Endometrial microvascular endothelial cells (primary cell): ENCODE measurements around the gene ATAT1. TPM values are rescaled to one million over a fixed set of nuclear protein-coding genes. Genes with fewer than 3 reads are reported as not detected.

Experiments
- in situ Hi-C: cut with HindIII; loops from 2 replicates; pipeline ENCODE4 v1.10.0; 2017; ENCODE audit warnings: low sequenced_read_pairs, low pct_unique_long_range_greater_than_20kb; ENCODE audit errors: inconsistent ontology term
- total RNA-seq: library from RNA; depleted of rRNA; stranded (reverse); fragments of >200 nt; gene quantifications from one replicate; pipeline ENCODE4 v1.2.3, GENCODE V29; 2015; ENCODE audit errors: inconsistent ontology term

Gene ATAT1
- total RNA-seq, 1 donor from 2014 or later, result 4.1 TPM

- in situ Hi-C loops, result loop anchor here (10.0 kb wide), 1 partner anchor 145 kb away; no protein-coding TSS in a partner anchor
These were observed 63.3 kb downstream of the ATAT1 start for GRCh38 chr6:30689985-30690384.

GRCh38 chr6:30690403-30691207 lies 63.9 kb downstream of the ATAT1 start, which contains the start of gene NRM:
Gene NRM, minus strand, starts transcription at chr6:30690984. Its CDS starts 10 bp downstream, at chr6:30690974.
- in situ Hi-C loops, result no loop called here

GRCh38 chr6:30691208-30691847 lies 64.7 kb downstream of the ATAT1 start:
- in situ Hi-C loops, result no loop called here

Other genes starting within 250 kb of the ATAT1 start
- 514 TPM for gene HLA-E, start 137.4 kb upstream of the ATAT1 start, total RNA-seq
- gene GNL1, start 70.4 kb upstream of the ATAT1 start, total RNA-seq, result 58.6 TPM
- 2.2 TPM for gene PRR3, start 69.6 kb upstream of the ATAT1 start, total RNA-seq
- gene ABCF1, start 55.4 kb upstream of the ATAT1 start, total RNA-seq, result 35.9 TPM
- gene PPP1R10, start 9.6 kb upstream of the ATAT1 start, total RNA-seq, result 25.4 TPM
- gene MRPS18B, start 9.0 kb upstream of the ATAT1 start, total RNA-seq, result 50.0 TPM
- 13.4 TPM for gene C6orf136, start 20.3 kb downstream of the ATAT1 start, total RNA-seq
- gene DHX16, start 46.1 kb downstream of the ATAT1 start, total RNA-seq, result 39.8 TPM
- gene PPP1R18, start 59.8 kb downstream of the ATAT1 start, total RNA-seq, result 86.2 TPM
- 30.8 TPM for gene NRM, start 64.1 kb downstream of the ATAT1 start, total RNA-seq
- gene MDC1, start 90.4 kb downstream of the ATAT1 start, total RNA-seq, result 17.1 TPM
- 1,274 TPM for gene TUBB, start 93.5 kb downstream of the ATAT1 start, total RNA-seq
- gene FLOT1, start 115.8 kb downstream of the ATAT1 start, total RNA-seq, result 133 TPM
- 76.4 TPM for gene IER3, start 117.7 kb downstream of the ATAT1 start, total RNA-seq